GM18508 (cell line): ENCODE results near the gene LSAMP.
A peak's percentile ranks its signal among the peaks of the same experiment; 100 is the strongest.
"Not testable (repeated sequence)": the region's sequence is repeated elsewhere in the genome, so short reads cannot be mapped to it uniquely, and the experiment has no call there.

Source experiments
- ATAC-seq: cut with Tn5 transposase; IDR thresholded peaks from one replicate; pipeline ENCODE4 v1.9.1; 2021; ENCODE audit warnings: moderate number of reproducible peaks; ENCODE audit not compliant: insufficient read depth, unreplicated experiment

The LSAMP gene

DNA sequence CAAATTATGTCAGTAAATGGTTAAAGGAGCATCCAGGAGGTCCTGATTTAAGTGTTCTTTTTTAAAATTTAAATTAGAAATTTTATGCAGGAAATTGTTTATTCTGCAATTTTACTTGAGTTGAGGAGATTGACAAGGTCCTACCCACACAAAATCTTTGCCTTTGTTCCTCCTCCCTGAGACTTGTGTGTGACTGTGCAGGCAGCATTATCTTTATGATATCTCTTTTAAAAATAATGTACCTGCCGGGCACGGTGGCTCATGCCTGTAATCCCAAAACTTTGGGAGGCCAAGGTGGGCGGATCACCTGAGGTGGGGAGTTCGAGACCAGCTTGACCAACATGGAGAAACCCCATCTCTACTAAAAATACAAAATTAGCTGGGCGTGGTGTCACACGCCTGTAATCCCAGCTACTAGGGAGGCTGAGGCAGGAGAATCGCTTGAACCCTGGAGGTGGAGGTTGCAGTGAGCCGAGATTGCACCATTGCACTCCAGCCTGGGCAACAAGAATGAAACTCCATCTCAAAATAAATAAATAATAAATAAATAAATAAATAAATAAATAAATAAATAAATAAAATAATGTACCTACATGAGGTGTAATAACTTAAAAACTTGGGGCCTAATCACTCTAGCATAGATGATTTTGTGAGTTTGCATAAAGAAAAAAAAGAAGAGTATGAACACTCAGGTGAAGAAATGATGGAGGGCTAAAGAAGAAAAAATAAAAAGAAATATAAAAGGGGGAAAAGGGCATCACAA is 374.6 kb downstream of the LSAMP start:
- not testable (repeated sequence) for ATAC-seq

- ATAC-seq = no peak
Measured at GRCh38 chr3:116070061-116070460, 375.2 kb downstream of the LSAMP start.

GRCh38 chr3:116069024-116069423 is 376.3 kb downstream of the LSAMP start:
- no peak for ATAC-seq

GRCh38 chr3:116067326-116067725 is 378.0 kb downstream of the LSAMP start:
- peak; percentile 78 for ATAC-seq

DNA sequence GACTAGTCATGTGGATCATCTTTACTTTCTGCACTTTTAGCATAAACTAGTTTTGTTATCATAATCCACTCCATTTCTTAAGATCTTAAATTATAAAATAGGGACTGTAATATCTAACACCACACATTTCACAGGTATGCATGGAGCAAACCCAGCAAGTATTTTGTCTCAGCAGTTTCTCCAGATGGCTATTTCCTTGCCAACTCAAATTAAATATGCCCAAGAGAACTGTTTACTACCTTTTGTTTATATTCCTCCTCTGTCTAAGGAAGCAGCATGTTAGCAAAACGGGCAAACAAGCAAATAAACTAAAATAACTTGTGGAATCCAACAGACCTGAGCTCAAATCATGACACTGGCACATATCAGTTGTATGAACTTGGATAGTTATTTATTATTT is 379.8 kb downstream of the LSAMP start:
- no peak for ATAC-seq

DNA sequence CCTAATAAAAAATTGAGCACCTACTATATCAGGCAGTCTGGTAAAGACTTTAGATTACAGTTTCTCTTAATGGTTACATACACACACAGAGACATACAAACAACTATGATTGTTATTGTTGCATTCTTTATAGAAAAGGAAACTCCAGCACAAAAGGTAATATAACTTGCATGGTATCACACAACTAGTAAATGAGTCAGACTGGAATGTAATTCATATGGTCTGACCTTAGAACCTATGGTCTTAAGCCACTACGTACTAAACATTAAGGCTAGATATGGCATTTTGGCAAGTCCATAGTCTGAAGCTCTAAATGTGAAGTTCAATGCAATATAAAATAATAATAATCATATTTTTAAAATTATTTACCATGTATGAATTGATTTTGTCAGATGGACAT is 380.6 kb downstream of the LSAMP start:
- no peak for ATAC-seq

DNA sequence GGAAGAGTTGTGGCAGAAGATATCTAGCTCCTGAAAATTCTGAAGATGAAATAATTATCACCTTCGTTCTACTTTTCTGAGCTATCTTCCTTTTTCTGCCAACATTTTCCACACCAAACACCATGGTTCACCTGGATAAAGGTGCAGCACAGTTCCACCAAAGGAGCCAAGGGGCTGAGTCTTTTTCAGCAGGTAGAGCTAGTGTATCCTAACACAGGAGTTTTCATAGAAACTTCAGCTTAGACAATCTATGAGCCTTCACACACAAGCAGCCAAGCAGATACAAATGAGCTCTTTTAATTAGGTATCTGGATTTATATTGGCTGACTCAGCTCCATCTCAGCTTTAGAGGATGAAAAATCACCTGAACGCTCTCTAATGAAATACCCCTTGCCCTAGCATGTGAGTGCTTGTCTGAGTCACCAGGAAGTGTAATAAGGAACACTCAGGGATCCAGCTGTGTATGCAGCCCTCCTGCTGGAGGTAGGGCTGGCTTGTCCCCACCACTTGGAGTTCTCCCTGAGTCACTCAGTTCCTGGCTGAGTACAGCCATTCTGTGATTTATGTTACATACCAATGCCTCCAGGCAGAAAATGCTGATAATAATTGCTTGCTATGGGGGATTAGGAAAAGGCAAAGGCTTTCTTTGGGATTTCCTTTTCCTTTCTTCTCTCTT is 385.7 kb downstream of the LSAMP start:
- no peak for ATAC-seq

- ATAC-seq = no peak
Measured at GRCh38 chr3:116058844-116059243, 386.4 kb downstream of the LSAMP start.

- no peak for ATAC-seq
Measured at GRCh38 chr3:116057400-116058006, 387.8 kb downstream of the LSAMP start.

DNA sequence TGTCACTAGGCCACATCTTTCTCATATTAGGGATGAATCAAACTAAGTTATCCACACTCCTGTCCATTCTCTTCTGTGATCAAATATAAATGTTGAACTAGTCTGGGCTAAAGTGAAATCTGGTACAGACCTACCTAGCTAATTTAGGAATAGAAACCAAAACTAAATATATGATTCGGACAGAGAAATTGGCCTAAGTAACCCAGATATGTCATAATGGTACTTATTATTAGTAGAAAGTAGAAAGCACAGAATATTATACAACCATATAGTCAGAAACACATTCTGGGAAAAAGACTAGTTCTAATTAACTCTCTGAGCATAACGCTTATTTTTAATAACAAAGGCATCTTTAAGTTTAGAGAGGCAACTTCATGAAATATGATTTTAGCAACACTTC is 389.0 kb downstream of the LSAMP start:
- ATAC-seq = peak; percentile 92

GRCh38 chr3:116053017-116053416 is 392.3 kb downstream of the LSAMP start:
- ATAC-seq = no peak

DNA sequence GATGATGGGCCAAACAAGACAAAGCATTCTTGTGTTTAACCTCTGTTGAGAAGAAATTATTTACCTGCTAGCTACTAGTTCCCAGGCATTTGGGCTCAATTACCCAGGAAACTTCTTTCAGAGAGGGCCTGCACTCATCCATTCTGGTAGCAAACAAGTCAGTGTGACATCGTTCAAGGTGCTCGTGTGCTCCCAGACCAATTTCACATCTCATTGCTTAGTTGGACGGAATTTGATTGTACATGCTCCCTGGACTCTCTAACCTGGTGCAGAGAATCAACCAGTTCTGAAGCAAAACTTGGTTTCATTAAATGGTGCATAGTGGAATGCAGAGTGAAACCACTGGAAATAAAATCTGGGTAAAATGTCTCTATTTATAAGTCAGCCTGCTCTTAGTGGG is 392.7 kb downstream of the LSAMP start:
- ATAC-seq = no peak

GRCh38 chr3:116051586-116051985 is 393.7 kb downstream of the LSAMP start:
- ATAC-seq = no peak

DNA sequence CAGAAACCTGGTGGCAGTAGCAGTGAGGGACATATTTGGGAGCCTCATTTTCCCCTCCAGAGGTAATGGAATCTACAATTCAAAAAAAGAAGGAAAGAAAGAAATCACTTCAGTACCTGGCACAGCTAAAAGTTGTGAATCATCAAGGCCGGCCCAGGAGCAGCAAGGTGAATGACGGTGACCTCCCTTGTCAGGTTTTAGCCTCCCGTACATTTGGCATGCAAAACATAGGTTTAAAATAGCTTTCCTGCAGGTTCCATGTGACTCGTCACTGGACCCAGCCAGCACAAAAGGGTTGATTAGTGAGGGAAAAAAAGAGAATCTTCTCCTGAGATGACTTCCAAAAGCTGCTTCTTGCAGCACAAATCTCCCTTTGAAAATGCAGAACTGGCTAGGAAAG is 394.2 kb downstream of the LSAMP start:
- no peak for ATAC-seq

DNA sequence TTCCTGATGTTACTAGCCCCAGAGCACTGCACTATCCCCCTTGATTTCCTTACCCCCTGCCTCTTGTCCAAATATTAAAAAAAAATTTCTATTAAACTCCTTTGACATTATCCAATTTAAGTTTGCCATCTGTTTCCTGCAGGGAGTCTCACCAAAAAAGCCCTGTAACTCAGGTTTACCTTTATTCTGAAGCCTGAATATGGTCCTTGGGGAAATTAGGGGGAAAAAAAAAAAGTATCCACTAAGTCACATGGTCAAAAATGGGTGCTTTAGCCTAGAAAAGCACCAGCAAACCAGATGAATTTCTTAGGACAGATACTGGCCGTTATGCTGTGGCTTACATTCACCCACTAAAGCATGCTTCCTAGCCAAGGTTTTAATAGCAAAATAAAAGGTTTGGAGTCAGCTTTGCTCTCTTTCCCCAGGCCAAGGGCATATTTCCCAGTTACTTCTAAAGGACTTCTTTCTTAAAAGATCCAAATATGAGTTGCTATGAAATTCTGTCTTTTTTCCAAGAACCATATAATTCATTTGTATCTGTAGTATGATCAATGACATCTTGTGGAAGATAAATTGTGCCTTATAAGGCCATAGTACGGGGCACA is 394.9 kb downstream of the LSAMP start:
- ATAC-seq = no peak

- no peak for ATAC-seq
Measured at GRCh38 chr3:116048991-116049390, 396.3 kb downstream of the LSAMP start.

- ATAC-seq = no peak
Measured at GRCh38 chr3:116046350-116046749, 398.9 kb downstream of the LSAMP start.

DNA sequence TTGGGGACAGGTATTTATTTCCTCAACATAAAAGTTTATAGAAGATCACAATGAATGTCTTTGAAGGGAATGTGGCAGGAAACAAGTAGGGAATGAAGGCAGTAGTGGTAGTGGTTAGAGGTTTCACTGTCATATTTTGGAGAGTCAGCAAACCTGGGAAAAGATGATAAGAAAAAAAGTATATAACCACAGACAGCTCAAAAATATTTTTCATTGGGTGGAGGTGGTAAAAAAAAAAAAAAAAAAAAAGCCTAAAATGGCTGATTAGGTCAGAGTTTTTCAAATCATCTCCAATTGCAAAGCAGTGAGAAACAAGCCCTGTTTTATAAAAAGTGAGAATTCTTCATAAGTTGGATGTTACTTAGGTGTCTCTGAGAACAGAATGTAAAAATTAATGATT is 400.0 kb downstream of the LSAMP start:
- ATAC-seq = no peak

DNA sequence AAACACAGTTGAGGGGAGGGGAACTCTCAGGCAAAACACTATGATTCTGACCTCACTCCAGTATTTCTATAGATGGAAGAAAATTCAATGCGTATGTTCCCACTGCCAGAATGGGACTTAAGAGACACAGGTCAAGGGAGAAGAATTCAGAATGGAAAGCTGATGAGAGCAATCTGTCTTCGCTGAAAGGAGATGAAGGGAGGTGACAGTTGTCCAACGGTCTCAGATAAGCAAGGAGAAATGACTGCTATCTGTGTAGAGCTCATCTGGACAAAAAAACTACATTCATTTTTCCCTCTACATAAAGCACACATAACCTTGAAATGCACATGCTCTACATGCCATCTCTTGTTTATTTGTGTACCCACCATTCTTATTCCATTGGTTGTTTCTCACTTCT is 405.1 kb downstream of the LSAMP start:
- no peak for ATAC-seq

- ATAC-seq = no peak
Measured at GRCh38 chr3:116039651-116039985, 405.7 kb downstream of the LSAMP start.

- ATAC-seq = no peak
Measured at GRCh38 chr3:116038968-116039650, 406.2 kb downstream of the LSAMP start.
